ENCODE results near the gene EEF1AKMT2.
"Not testable (repeated sequence)": the region's sequence is repeated elsewhere in the genome, so short reads cannot be mapped to it uniquely, and the experiment has no call there.

Gene EEF1AKMT2

GRCh38 chr10:124754227-124754626, 37.5 kb downstream of the EEF1AKMT2 start:
- DNase-seq, result no peak

- no peak for DNase-seq
These were observed 42.6 kb downstream of the EEF1AKMT2 start for GRCh38 chr10:124748953-124749645.

GRCh38 chr10:124748166-124748565, 43.5 kb downstream of the EEF1AKMT2 start:
- DNase-seq, result no peak

- DNase-seq, result no peak
These were observed 43.9 kb downstream of the EEF1AKMT2 start for GRCh38 chr10:124747745-124748144.

GRCh38 chr10:124746992-124747391, 44.7 kb downstream of the EEF1AKMT2 start:
- DNase-seq, result no peak

- DNase-seq, result not testable (repeated sequence)
These were observed 45.2 kb downstream of the EEF1AKMT2 start for GRCh38 chr10:124746447-124746846.

GRCh38 chr10:124745673-124746072, 46.0 kb downstream of the EEF1AKMT2 start:
- peak; percentile 76 for DNase-seq

GRCh38 chr10:124745252-124745651, 46.4 kb downstream of the EEF1AKMT2 start:
- DNase-seq, result no peak

GRCh38 chr10:124744102-124745050, 47.3 kb downstream of the EEF1AKMT2 start, which contains the start of gene FAM53B:
Gene FAM53B, minus strand, starts transcription at chr10:124744378. Its CDS starts 37,665 bp downstream, at chr10:124706713.
- peak; percentile 84 for DNase-seq

- DNase-seq, result no peak
These were observed 48.2 kb downstream of the EEF1AKMT2 start for GRCh38 chr10:124743191-124744101.

- DNase-seq, result no peak
These were observed 49.1 kb downstream of the EEF1AKMT2 start for GRCh38 chr10:124742413-124743190.

- DNase-seq, result no peak
These were observed 49.7 kb downstream of the EEF1AKMT2 start for GRCh38 chr10:124741922-124742412.

- peak; percentile 81 for DNase-seq
These were observed 50.3 kb downstream of the EEF1AKMT2 start for GRCh38 chr10:124741281-124741921.

- DNase-seq, result no peak
These were observed 51.1 kb downstream of the EEF1AKMT2 start for GRCh38 chr10:124740369-124741280.

- DNase-seq, result peak; percentile 45
These were observed 51.7 kb downstream of the EEF1AKMT2 start for GRCh38 chr10:124739986-124740368.

GRCh38 chr10:124739119-124739921, 52.4 kb downstream of the EEF1AKMT2 start:
- DNase-seq, result no peak

- DNase-seq, result no peak
These were observed 53.2 kb downstream of the EEF1AKMT2 start for GRCh38 chr10:124738441-124738840.

- no peak for DNase-seq
These were observed 54.0 kb downstream of the EEF1AKMT2 start for GRCh38 chr10:124737708-124738107.

GRCh38 chr10:124737221-124737620, 54.5 kb downstream of the EEF1AKMT2 start:
- no peak for DNase-seq
